Measurements from ENCODE around the gene CST6. TPM values are rescaled to one million over a fixed set of nuclear protein-coding genes. Genes with fewer than 3 reads are reported as not detected.

The CST6 gene
- total RNA-seq, 1 donor from 2014 or later: not detected

- TF ChIP-seq EZH2phosphoT487 (IDR thresholded peaks at IDR 0.05) (no peak), EZH2 (IDR thresholded peaks at IDR 0.05) (no peak)
- TF ChIP-seq, protein P1, sequence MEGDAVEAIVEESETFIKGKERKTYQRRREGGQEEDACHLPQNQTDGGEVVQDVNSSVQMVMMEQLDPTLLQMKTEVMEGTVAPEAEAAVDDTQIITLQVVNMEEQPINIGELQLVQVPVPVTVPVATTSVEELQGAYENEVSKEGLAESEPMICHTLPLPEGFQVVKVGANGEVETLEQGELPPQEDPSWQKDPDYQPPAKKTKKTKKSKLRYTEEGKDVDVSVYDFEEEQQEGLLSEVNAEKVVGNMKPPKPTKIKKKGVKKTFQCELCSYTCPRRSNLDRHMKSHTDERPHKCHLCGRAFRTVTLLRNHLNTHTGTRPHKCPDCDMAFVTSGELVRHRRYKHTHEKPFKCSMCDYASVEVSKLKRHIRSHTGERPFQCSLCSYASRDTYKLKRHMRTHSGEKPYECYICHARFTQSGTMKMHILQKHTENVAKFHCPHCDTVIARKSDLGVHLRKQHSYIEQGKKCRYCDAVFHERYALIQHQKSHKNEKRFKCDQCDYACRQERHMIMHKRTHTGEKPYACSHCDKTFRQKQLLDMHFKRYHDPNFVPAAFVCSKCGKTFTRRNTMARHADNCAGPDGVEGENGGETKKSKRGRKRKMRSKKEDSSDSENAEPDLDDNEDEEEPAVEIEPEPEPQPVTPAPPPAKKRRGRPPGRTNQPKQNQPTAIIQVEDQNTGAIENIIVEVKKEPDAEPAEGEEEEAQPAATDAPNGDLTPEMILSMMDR (IDR thresholded peaks at IDR 0.05): no peak
- Histone ChIP-seq H3K79me2 (ENCODE audit: low read depth) (no peaks in the 10 kb centered on the region), H2AFZ (replicated peaks) (no peak overlapping the region), H3K27ac (no peak overlapping the region), H3F3A (ENCODE audit: low read depth) (no peaks in the 10 kb centered on the region), H3K9me3 (ENCODE audit: low read depth) (no peaks in the 10 kb centered on the region), H3K27me3 (no peaks in the 10 kb centered on the region), H4K20me1 (ENCODE audit: low read depth) (no peaks in the 10 kb centered on the region), H3K4me2 (no peak overlapping the region), H3K4me1 (no peaks in the 10 kb centered on the region), H3K9ac (no peak overlapping the region), H3K36me3 (no peaks in the 10 kb centered on the region), H3K4me3 (no peak overlapping the region)
- H3K27me3 Mint-ChIP-seq (ENCODE audit: insufficient read depth, low read depth): peaks cover 2% of the 10 kb centered on the region
- H3K9me3 Mint-ChIP-seq: no peaks in the 10 kb centered on the region
- H3K27ac Mint-ChIP-seq: no peak overlapping the region
- H3K4me1 Mint-ChIP-seq: no peaks in the 10 kb centered on the region
- no peak overlapping the region for H3K4me3 Mint-ChIP-seq
- H3K36me3 Mint-ChIP-seq: peaks cover 5% of the 10 kb centered on the region
- no peak for DNase-seq (ENCODE audit: low spot score)
These were observed 28.8 kb upstream of the CST6 start for GRCh38 chr11:65982824-65983588.

GRCh38 chr11:65983589-65983987 is 28.2 kb upstream of the CST6 start:
- no peak overlapping the region for H3K27ac ChIP-seq

DNA sequence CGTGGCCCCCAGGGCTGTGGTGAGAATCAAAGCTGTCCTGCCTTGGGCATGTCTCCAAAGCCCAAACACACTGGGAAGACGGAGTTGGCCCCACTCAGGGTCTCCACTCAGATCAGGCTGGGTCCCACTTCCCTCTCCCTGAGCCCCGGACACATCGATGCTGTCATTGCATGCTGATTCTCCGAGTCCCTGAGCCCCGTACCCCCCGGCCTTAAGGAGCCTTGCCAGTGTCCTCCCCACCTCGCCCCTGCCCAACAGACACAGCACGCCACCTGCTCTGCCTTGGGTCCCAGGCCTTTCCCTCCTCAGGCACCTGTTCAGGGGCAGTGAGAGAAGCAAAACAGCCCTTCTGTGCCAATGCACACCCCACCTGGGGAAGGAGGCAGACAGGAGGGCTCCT is 24.5 kb upstream of the CST6 start:
- no peak overlapping the region for H3K4me3 ChIP-seq
- H3K4me1 Mint-ChIP-seq: peaks cover 2% of the 10 kb centered on the region
- H3K4me3 Mint-ChIP-seq: no peak overlapping the region
- H3K9me3 ChIP-seq (ENCODE audit: low read depth): no peaks in the 10 kb centered on the region
- no peak overlapping the region for H3K9ac ChIP-seq
- no peak overlapping the region for H3K27ac ChIP-seq
- H3K4me1 ChIP-seq: no peaks in the 10 kb centered on the region
- H3K36me3 ChIP-seq: no peaks in the 10 kb centered on the region
- peaks cover 2% of the 10 kb centered on the region for H3K36me3 Mint-ChIP-seq
- no peaks in the 10 kb centered on the region for H4K20me1 ChIP-seq (ENCODE audit: low read depth)
- peaks cover 10% of the 10 kb centered on the region for H3F3A ChIP-seq (ENCODE audit: low read depth)
- H3K79me2 ChIP-seq (ENCODE audit: low read depth): no peaks in the 10 kb centered on the region
- no peaks in the 10 kb centered on the region for H3K9me3 Mint-ChIP-seq
- no peaks in the 10 kb centered on the region for H3K27me3 ChIP-seq
- no peaks in the 10 kb centered on the region for H3K27me3 Mint-ChIP-seq (ENCODE audit: insufficient read depth, low read depth)
- no peak overlapping the region for H3K4me2 ChIP-seq
- no peak overlapping the region for H2AFZ ChIP-seq (replicated peaks)
- TF ChIP-seq, protein P1 (IDR thresholded peaks at IDR 0.05): no peak
- no peak for TF ChIP-seq EZH2phosphoT487 (IDR thresholded peaks at IDR 0.05)
- TF ChIP-seq EZH2 (IDR thresholded peaks at IDR 0.05): no peak
- H3K27ac Mint-ChIP-seq: no peak overlapping the region
- no peak for DNase-seq (ENCODE audit: low spot score)

More at GRCh38 chr11:65983589-65983987, 28.2 kb upstream of the CST6 start:
- Histone ChIP-seq H3K4me3 (no peak overlapping the region), H3K27me3 (no peaks in the 10 kb centered on the region), H3F3A (ENCODE audit: low read depth) (no peaks in the 10 kb centered on the region), H3K4me1 (no peaks in the 10 kb centered on the region), H3K79me2 (ENCODE audit: low read depth) (no peaks in the 10 kb centered on the region), H3K4me2 (no peak overlapping the region), H3K9me3 (ENCODE audit: low read depth) (no peaks in the 10 kb centered on the region), H3K9ac (no peak overlapping the region), H3K36me3 (no peaks in the 10 kb centered on the region), H2AFZ (replicated peaks) (no peak overlapping the region), H4K20me1 (ENCODE audit: low read depth) (no peaks in the 10 kb centered on the region)
- Mint-ChIP-seq H3K4me3 (no peak overlapping the region), H3K4me1 (no peaks in the 10 kb centered on the region), H3K27ac (no peak overlapping the region), H3K36me3 (peaks cover 5% of the 10 kb centered on the region), H3K27me3 (ENCODE audit: insufficient read depth, low read depth) (peaks cover 2% of the 10 kb centered on the region), H3K9me3 (no peaks in the 10 kb centered on the region)
- no peak for TF ChIP-seq EZH2 (IDR thresholded peaks at IDR 0.05)
- TF ChIP-seq, protein P1 (IDR thresholded peaks at IDR 0.05): no peak
- TF ChIP-seq EZH2phosphoT487 (IDR thresholded peaks at IDR 0.05): no peak
- no peak for DNase-seq (ENCODE audit: low spot score)

All from neural progenitor cell (in vitro differentiated cells).